KMS-11 (cell line): Measurements from ENCODE around the gene ANKLE1.

Source experiments
- H2AFZ ChIP-seq: fragments of 200-600 bp; sonication (generic); 2 replicates; pipeline ENCODE4 v1.6.1; 2016; ENCODE audit warnings: antibody characterized with exemption, mixed run types, low read depth
- H3K27ac ChIP-seq: fragments of 200-600 bp; sonication (generic); 2 replicates; pipeline ENCODE4 v1.6.1; 2016; ENCODE audit warnings: mild to moderate bottlenecking, mixed run types
- H3K27me3 ChIP-seq: fragments of 200-600 bp; sonication (generic); 2 replicates; pipeline ENCODE4 v1.6.1; 2017; ENCODE audit warnings: mild to moderate bottlenecking, low read depth, mixed run types, moderate library complexity; ENCODE audit not compliant: insufficient read depth
- H3K36me3 ChIP-seq: fragments of 200-600 bp; sonication (generic); 2 replicates; pipeline ENCODE4 v1.6.1; 2017; ENCODE audit warnings: mild to moderate bottlenecking, mixed run types; ENCODE audit not compliant: insufficient read depth
- H3K4me1 ChIP-seq: fragments of 200-600 bp; sonication (generic); 2 replicates; pipeline ENCODE4 v1.6.1; 2016; ENCODE audit warnings: mild to moderate bottlenecking, low read depth, mixed run types; ENCODE audit not compliant: poor library complexity, severe bottlenecking
- H3K4me2 ChIP-seq: fragments of 200-600 bp; sonication (generic); 2 replicates; pipeline ENCODE4 v1.7.0; 2016; ENCODE audit warnings: mild to moderate bottlenecking, mixed run types
- H3K4me3 ChIP-seq: fragments of 200-600 bp; sonication (generic); IDR thresholded peaks from 2 replicates; pipeline ENCODE4 v1.6.1; 2017; ENCODE audit warnings: low read depth, low read length, mixed read lengths; ENCODE audit not compliant: insufficient read depth
- H3K79me2 ChIP-seq: fragments of 200-600 bp; sonication (generic); 2 replicates; pipeline ENCODE4 v1.6.1; 2016; ENCODE audit warnings: low read depth, mixed run types; ENCODE audit not compliant: insufficient read depth
- H3K9ac ChIP-seq: fragments of 200-600 bp; sonication (generic); 2 replicates; pipeline ENCODE4 v1.6.1; 2016; ENCODE audit warnings: mild to moderate bottlenecking, mixed run types
- H4K20me1 ChIP-seq: fragments of 200-600 bp; sonication (generic); 2 replicates; pipeline ENCODE4 v1.6.1; 2016; ENCODE audit warnings: mild to moderate bottlenecking, mixed run types; ENCODE audit not compliant: insufficient read depth
- TF ChIP-seq, protein P1 (sequence below): fragments of 200-600 bp; sonication (generic); conservative IDR thresholded peaks from 2 replicates; pipeline ENCODE4 v1.6.1; 2017; ENCODE audit warnings: low read depth, mild to moderate bottlenecking, antibody characterized with exemption, low read length, moderate library complexity, mixed read lengths

The ANKLE1 gene

GRCh38 chr19:17332360-17332676 lies 50.6 kb downstream of the ANKLE1 start:
- H3K27me3 ChIP-seq: no peaks in the 10 kb centered on the region
- H3K9ac ChIP-seq: no peak overlapping the region
- no peak overlapping the region for H3K4me3 ChIP-seq
- H3K4me2 ChIP-seq: no peak overlapping the region
- peaks cover 19% of the 10 kb centered on the region for H3K4me1 ChIP-seq
- H3K79me2 ChIP-seq: no peaks in the 10 kb centered on the region
- no peaks in the 10 kb centered on the region for H4K20me1 ChIP-seq
- no peaks in the 10 kb centered on the region for H3K36me3 ChIP-seq
- H3K27ac ChIP-seq: no peak overlapping the region
- TF ChIP-seq, protein P1, sequence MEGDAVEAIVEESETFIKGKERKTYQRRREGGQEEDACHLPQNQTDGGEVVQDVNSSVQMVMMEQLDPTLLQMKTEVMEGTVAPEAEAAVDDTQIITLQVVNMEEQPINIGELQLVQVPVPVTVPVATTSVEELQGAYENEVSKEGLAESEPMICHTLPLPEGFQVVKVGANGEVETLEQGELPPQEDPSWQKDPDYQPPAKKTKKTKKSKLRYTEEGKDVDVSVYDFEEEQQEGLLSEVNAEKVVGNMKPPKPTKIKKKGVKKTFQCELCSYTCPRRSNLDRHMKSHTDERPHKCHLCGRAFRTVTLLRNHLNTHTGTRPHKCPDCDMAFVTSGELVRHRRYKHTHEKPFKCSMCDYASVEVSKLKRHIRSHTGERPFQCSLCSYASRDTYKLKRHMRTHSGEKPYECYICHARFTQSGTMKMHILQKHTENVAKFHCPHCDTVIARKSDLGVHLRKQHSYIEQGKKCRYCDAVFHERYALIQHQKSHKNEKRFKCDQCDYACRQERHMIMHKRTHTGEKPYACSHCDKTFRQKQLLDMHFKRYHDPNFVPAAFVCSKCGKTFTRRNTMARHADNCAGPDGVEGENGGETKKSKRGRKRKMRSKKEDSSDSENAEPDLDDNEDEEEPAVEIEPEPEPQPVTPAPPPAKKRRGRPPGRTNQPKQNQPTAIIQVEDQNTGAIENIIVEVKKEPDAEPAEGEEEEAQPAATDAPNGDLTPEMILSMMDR: no peak
- H2AFZ ChIP-seq: no peak overlapping the region

DNA sequence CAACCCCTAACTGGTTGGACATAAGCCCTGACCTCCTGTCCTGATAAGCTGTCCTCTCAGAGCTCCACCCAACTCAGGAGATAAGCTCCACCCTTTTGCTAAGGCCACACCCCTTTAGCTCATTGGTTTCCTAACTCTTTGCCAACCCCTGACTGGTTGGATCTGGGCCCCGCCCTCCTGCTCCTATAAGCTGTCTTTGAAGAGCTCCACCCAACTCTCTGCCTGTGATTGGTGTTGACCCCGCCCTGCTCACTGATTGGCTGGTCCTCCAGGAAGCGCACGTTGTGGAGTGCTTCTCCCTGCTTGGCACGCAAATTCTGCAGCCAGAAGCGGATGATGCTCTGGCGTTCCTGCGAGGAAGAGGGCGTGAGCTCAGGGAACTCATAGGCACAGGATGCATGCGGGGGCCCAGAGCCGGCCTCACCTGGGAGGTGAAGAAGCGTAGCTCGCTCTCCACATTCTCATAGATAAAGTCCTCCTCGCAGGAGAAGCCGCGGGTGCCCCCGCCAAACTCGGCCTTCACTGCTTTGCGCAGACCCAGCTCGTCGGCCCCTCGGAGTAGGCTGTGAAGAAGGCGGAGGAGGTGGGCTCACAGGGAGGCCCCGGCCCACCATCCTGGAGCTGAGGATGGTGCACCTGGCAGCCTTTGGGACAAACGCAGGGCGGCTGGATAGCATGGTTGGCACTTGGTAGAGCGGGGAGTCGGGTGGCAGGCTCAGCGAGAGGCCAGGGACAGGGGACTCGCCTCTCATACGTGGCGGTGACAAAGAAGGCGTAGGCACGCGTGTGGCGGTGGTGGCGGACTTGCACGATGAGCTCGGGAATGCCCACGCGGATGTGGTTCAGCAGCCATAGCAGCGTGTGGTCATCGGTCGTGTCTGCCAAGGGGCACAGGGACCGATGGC lies 51.2 kb downstream of the ANKLE1 start:
- Histone ChIP-seq H3K27ac (no peak overlapping the region), H3K4me2 (no peak overlapping the region)

GRCh38 chr19:17333611-17334413 lies 52.1 kb downstream of the ANKLE1 start:
- TF ChIP-seq, protein P1: no peak

More for the DNA sequence above, 51.2 kb downstream of the ANKLE1 start:
- Histone ChIP-seq H3K9ac (no peak overlapping the region), H2AFZ (no peak overlapping the region), H4K20me1 (no peaks in the 10 kb centered on the region), H3K36me3 (no peaks in the 10 kb centered on the region), H3K4me3 (no peak overlapping the region), H3K79me2 (no peaks in the 10 kb centered on the region), H3K4me1 (peaks cover 19% of the 10 kb centered on the region), H3K27me3 (no peaks in the 10 kb centered on the region)
- TF ChIP-seq, protein P1: no peak

GRCh38 chr19:17334414-17335409 lies 53.0 kb downstream of the ANKLE1 start, which contains the start of gene ANO8:
TSS of gene ANO8 (minus strand) at chr19:17334855. CDS start at chr19:17334670, 185 bp downstream.
- H3K27ac ChIP-seq: peak within 1 kb of the TSS; percentile 60
- H3K9ac ChIP-seq: peak within 1 kb of the TSS; percentile 66
- peak within 1 kb of the TSS; percentile 88 for H2AFZ ChIP-seq
- no peak within 1 kb of the TSS for H3K4me3 ChIP-seq
- no peaks in the 10 kb centered on the region for H3K36me3 ChIP-seq
- H3K4me2 ChIP-seq: peak within 1 kb of the TSS; percentile 83
- no peaks in the 10 kb centered on the region for H4K20me1 ChIP-seq
- peaks cover 19% of the 10 kb centered on the region for H3K4me1 ChIP-seq
- H3K79me2 ChIP-seq: no peaks in the 10 kb centered on the region
- H3K27me3 ChIP-seq: no peaks in the 10 kb centered on the region
- TF ChIP-seq, protein P1: no peak

More at GRCh38 chr19:17333611-17334413, 52.1 kb downstream of the ANKLE1 start:
- Histone ChIP-seq H4K20me1 (no peaks in the 10 kb centered on the region), H2AFZ (peak overlapping the region; percentile 88), H3K79me2 (no peaks in the 10 kb centered on the region), H3K27ac (peak overlapping the region; percentile 60), H3K27me3 (no peaks in the 10 kb centered on the region), H3K4me2 (peak overlapping the region; percentile 78), H3K36me3 (no peaks in the 10 kb centered on the region), H3K4me1 (peaks cover 19% of the 10 kb centered on the region), H3K9ac (peak overlapping the region; percentile 66), H3K4me3 (no peak overlapping the region)
